GM19238 (cell line): Measurements from ENCODE around the gene SPACA7.
A peak's percentile ranks its signal among the peaks of the same experiment; 100 is the strongest.
"Not testable (repeated sequence)": the region's sequence is repeated elsewhere in the genome, so short reads cannot be mapped to it uniquely, and the experiment has no call there.

Experiments used
- DNase-seq: peaks from one replicate; pipeline ENCODE4 v3.0.0; 2011; ENCODE audit warnings: low spot score; ENCODE audit not compliant: insufficient read length

The SPACA7 gene

GRCh38 chr13:112424098-112424497 lies 47.9 kb downstream of the SPACA7 start:
- DNase-seq: no peak

- no peak for DNase-seq
These were observed 52.5 kb downstream of the SPACA7 start for GRCh38 chr13:112428704-112429103.

GRCh38 chr13:112431734-112432133 lies 55.6 kb downstream of the SPACA7 start:
- DNase-seq: no peak

DNA sequence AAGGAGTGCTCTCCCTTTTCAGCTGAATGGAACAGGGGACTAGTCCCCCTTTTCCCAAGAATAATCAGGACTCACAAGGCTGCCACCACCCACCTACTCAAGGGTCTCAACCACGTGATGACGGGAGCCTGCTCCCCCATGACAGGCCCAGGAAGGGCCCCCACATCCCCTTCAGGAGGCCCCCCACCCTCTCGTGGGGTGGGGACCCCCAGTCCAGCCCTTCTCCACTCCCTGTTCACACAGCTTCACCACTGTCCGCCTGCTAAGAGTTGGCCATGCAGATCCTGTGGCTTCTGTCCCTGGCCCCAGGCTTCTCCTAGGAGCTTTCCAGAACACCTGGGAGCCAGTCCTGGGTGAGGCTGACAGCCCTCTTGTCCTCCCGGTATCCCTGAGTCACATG lies 56.6 kb downstream of the SPACA7 start:
- not testable (repeated sequence) for DNase-seq

DNA sequence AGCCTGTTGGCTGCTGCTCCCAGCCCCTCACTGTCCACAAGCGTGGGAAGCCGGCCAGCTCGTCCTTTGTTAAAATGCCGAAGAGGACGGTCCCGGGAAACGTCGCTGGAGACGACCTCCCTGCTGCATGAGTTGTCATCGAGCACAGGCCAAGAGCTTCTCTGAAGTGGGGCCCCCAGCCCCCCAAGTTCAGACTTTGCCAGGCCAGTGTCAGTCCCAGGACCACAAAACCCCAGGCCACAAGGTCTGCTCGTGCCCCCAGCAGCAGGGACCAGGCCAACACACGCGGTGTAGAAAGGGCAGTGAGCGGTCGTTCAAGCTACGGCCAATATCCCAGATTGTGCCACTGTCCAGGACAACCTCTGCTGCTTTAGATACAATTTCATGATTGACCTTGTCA lies 57.4 kb downstream of the SPACA7 start:
- not testable (repeated sequence) for DNase-seq

- no peak for DNase-seq
These were observed 57.9 kb downstream of the SPACA7 start for GRCh38 chr13:112434032-112434431.

DNA sequence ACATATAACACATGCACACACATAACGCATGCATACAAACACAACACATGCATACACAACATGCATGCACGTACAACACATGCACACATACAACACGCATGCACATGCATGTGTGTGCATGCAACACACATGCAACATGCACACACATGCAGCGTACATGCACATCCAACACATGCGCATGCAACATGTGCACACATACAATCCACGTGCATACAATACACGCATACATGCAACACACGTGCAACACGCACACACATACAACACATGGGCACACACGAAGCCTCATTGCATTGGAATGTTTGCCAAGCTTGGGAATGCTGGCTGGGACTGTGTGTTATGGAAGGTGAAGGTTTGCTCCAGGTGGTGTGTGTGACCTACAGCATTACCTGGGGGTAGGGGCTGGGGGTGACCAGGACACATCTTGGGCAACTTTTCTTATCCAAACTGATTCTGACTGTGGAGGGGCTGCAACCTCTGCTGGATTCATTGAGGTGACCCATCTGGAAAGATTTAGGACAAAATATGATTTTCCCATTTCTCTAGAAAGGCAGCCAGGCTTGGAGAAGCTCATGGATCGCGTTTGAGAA lies 58.9 kb downstream of the SPACA7 start:
- no peak for DNase-seq

- DNase-seq: no peak
These were observed 59.8 kb downstream of the SPACA7 start for GRCh38 chr13:112435973-112436372.

DNA sequence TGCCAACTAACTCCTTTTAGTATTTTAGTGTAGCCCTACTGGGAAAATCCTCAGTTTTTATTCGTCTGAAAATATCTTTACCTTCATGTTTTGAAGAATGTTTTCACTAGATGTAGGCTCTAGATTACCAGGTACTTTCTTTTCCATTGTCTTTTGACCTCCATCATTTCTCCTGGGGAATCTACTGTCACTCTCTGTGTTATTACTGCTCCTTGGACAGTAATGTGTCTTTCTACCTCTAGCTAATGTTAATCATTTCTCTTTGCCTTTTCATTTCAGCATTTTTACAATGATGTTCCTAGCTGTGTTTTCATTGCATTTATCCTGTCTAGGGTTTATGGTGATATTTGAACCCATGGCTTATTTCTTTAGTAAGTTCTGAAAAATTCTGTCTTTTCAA lies 61.9 kb downstream of the SPACA7 start:
- no peak for DNase-seq

- no peak for DNase-seq
These were observed 62.4 kb downstream of the SPACA7 start for GRCh38 chr13:112438515-112438914.

DNA sequence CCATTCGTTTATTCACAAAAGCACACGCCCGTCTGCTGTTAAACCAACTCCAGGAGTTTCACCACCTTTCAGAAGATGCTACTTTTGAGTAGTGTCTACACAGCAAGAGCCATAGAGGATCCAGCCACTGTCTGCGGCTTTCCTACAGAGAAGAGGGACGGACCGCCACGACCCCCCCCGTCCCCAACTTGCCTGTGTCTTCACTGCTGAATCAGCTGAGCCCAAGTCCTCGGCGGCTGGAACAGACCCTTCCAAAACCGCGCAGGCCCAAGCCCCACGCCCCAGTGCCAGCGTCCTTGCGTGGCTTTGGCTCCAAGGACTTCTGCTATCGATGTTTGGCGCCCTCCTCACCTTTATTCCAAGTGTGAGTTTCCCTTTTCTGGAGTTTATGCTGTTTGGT lies 65.1 kb downstream of the SPACA7 start:
- no peak for DNase-seq

DNA sequence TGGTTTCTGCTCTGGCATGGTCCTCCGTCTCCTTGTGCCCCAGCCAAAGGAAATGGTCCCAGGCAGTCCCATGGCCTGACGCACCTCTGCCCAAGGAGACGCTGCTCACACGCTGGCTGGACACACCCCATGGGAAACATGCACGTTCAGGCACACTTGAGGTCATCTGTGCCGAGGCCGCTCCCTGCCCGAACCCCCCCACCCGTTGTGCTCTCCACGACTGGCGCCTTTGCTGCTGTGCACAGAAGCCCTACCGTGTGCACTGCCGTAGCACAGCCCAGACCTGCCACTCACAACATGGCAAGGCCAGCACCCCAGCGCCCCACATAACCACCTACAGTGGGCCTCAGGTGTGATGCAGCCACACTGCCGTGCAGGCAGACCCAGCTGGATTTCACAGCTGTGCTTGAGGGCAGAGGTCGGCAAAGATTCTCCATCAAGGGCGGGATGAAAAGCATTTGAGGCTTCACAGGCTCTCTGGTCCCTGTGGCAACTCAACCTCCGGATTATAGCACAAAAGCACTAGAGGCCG lies 65.7 kb downstream of the SPACA7 start:
- no peak for DNase-seq

DNA sequence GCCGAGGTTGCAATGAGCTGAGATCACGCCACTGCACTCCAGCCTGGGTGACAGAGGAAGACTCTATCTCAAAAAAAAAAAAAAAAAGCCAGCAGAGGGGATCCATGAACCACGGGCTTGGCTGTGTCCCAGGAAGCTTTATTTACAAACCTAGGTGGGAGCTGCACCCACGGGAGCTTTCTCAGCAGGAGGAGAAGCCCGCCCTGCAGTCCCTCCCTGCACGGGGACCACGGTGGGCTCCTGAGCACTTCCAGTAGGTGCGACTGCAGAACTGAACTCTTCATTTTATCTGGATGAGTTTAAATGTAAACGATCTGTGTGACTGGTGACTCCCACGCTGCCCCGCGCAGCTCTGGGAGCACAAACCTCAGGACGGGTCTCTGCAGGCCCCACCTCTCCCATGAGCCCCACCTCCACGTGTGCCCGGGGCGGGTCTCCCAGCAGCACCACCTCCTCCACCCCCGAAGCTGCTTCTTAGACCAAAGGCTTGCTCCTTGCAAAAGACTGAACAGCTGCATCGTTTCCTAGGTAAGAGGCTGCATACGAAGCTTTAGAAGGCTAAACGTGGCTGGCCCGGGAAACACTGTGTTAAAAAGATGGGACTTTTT lies 66.4 kb downstream of the SPACA7 start:
- no peak for DNase-seq

DNA sequence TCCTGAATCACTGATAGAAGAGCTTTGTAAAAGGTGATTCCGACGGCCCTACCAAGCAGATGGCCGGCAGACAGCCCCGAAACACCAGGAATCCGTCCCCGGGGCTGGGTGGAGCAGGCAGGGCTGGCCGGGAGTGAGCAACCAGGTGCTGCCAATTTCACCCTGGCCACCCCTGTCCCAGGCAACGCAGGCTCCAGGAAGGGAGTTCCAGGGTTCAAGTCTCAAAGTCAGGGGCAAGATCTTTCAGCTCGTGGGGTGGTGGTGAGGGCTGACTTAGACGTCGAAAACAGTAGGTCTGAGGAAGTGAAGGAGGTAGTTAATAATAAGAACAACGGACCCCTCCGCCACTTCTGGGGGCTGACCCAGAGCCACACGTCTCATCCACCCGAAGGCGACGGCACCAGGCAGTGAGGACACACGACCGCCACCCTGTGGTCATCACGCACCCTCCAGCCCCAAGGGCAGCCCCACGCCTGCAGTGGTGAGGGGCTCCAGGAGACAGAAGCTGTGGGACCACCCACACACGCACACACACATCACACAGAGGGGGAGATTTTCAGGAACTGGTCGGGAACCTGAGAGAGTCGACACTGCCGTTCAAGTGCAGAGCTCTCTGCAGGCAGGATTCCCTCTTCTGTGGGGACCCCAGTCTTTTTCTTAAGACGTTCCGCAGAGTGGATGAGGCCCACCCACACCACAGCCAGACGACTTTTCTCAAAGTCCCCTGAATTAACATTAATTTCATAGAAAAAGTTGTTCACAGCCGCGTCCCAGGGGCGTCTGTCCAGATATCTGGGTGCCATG lies 67.2 kb downstream of the SPACA7 start:
- no peak for DNase-seq

DNA sequence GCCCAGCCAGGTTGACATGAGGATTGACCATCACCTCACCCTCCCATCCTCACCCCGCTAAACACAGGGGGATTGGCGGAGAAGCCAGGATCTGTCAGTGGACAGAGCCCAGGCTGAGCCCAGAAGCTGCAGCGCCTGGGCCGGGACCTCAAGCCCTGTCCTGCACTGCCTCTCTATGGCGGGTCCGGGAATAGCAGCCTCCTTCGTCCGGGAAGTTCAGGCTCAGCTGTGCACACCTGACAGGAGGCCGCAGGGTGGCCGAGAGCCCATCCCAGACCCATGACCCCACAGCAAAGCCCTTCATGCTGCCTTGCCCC lies 67.8 kb downstream of the SPACA7 start:
- DNase-seq: peak; percentile 67

DNA sequence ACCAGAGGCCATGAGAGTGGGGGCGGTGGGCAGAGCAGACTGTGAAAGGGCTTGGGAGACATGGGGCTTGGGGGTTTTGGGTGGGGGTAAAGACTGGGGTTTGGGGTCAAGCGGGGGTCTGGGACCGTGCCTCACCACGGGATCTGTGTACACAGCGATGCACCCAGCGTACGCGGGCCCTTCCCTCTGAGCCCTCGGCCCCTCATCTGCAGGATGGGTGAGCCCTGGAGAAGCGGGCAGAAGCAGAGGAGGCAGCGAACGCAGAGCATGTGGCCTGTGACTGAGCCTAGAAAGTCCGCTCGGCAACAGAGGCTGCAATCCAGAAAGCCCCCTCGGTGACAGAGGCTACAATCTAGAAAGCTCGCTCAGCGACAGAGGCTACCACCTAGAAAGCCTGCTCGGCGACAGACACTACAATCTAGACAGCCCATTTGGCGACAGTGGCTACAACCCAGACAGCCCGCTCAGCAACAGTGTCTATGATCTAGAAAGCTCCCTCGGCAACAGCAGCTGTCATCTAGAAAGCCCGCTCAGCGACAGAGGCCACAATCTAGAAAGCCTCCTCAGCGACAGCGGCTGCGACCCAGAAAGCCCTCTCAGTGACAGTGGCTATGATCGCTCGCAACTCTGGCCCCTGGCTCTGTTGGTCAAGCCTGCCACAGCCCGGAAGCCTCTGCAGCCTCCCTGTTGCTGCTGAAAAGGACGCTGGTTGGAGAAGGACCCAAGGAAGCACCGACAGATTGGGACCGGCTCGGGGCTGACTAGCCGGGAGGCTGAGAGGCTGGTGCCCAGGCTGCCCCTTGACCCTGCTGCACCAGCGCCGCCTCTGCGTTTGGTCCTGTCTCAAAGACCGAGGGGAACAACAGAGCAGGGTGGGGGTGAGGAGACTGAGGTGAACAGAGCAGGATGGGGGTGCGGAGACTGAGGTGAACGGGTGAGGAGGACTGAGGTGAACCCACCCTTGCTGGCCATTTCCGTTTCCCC lies 68.6 kb downstream of the SPACA7 start:
- no peak for DNase-seq

DNA sequence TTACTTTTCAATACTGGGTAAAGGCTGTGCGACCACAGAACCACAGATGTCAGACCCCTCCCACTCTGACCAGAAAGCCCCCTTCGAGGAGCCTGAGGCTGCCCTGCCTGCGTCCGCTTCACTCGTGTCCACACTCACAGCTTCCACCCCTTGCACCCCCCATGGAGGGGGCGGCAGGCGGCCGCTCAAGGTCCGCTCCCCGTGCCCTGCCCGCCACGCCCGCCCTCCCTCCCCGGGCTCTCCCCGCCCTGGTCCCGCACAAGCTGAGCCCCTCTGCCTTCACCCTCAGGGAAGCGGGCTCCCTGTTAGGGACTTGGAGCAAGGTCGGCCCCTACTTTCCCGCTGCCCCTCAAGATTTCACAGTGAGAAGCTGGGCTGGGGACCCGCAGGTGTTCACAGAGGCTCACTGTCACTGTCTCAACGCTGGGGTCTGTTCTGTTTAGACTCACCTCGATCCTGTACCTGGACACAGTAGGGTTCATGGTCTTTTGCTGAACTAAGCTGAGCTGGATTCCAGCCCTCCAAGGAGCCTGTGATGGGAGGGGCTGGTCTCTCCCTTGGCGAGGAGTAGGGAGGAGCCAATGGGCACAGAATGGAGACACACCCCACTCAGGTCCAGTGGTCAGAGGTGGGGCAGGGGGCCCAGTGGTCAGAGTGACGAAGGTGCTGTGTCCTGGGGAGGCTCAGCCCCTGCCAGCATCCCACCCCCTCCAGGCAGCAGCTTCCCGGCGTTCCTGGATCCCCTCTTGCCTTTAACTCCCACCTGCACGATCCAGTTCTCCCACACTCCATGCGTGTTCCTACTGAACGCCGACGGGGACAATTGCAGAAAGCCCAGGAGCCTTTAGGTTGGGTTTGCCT lies 69.5 kb downstream of the SPACA7 start:
- DNase-seq: no peak

- DNase-seq: no peak
These were observed 70.2 kb downstream of the SPACA7 start for GRCh38 chr13:112446347-112446861.

- no peak for DNase-seq
These were observed 70.7 kb downstream of the SPACA7 start for GRCh38 chr13:112446867-112447266.

DNA sequence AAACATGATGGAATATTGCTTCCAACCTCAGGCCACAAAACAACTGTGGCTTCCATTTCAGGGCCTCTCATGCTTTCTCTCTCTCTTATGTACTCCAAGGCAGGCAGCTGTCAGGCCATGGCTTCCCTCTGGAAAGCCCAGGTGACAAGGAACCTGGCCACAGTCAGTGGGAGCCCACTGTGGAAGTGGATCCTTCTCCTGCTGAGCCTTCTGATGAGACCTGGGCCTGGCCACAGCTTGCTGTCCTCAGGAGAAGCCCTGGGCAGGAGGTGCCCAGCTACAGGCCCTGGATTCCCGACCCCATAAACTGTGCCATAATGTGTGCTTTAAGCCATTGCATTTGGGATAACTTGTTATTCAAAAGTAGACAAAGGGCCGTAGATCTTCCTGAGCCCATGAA lies 71.2 kb downstream of the SPACA7 start:
- no peak for DNase-seq
